ENCODE measurements around the gene GPA33.

GPA33 gene

GRCh38 chr1:167122121-167122480 lies 31.9 kb upstream of the GPA33 start:
- Histone ChIP-seq H3K9me3 (ENCODE audit: low read length) (no peaks in the 10 kb centered on the region), H3K9me2 (ENCODE audit: low read depth, low read length) (no peaks in the 10 kb centered on the region), H3K79me2 (ENCODE audit: insufficient read depth, low read length) (no peaks in the 10 kb centered on the region), H3K27ac (ENCODE audit: low read depth, low read length, poor library complexity, severe bottlenecking) (no peak overlapping the region), H3K4me1 (ENCODE audit: insufficient read depth, low read length, severe bottlenecking) (no peaks in the 10 kb centered on the region), H2AFZ (ENCODE audit: low read length) (no peak overlapping the region), H3K4me3 (ENCODE audit: low read depth, low read length, poor library complexity, severe bottlenecking) (no peak overlapping the region), H3F3A (ENCODE audit: insufficient read depth, low read length) (no peaks in the 10 kb centered on the region), H3K27me3 (ENCODE audit: insufficient read depth, low read length) (no peaks in the 10 kb centered on the region), H3K36me3 (ENCODE audit: insufficient read depth, low read length) (no peaks in the 10 kb centered on the region), H4K20me1 (ENCODE audit: insufficient read depth, low read length) (no peaks in the 10 kb centered on the region), H3K4me2 (ENCODE audit: low read length) (no peak overlapping the region), H3K9ac (ENCODE audit: low read length) (no peak overlapping the region)
- no peak for TF ChIP-seq EZH2 (IDR thresholded peaks at IDR 0.05; ENCODE audit: borderline replicate concordance, low read length)
- TF ChIP-seq CTCF (IDR thresholded peaks at IDR 0.05; ENCODE audit: low read length): no peak

- no peak overlapping the region for H3K27ac ChIP-seq (ENCODE audit: low read depth, low read length, poor library complexity, severe bottlenecking)
- no peak overlapping the region for H3K9ac ChIP-seq (ENCODE audit: low read length)
Observed at GRCh38 chr1:167121375-167122120, 31.4 kb upstream of the GPA33 start.

GRCh38 chr1:167120899-167121298 lies 30.7 kb upstream of the GPA33 start:
- Histone ChIP-seq H3K4me2 (ENCODE audit: low read length) (no peak overlapping the region), H3K9me3 (ENCODE audit: low read length) (no peaks in the 10 kb centered on the region), H3K4me1 (ENCODE audit: insufficient read depth, low read length, severe bottlenecking) (no peaks in the 10 kb centered on the region), H3K9me2 (ENCODE audit: low read depth, low read length) (no peaks in the 10 kb centered on the region), H3K27ac (ENCODE audit: low read depth, low read length, poor library complexity, severe bottlenecking) (no peak overlapping the region), H3K4me3 (ENCODE audit: low read depth, low read length, poor library complexity, severe bottlenecking) (no peak overlapping the region), H3F3A (ENCODE audit: insufficient read depth, low read length) (no peaks in the 10 kb centered on the region), H4K20me1 (ENCODE audit: insufficient read depth, low read length) (no peaks in the 10 kb centered on the region), H3K27me3 (ENCODE audit: insufficient read depth, low read length) (no peaks in the 10 kb centered on the region), H3K36me3 (ENCODE audit: insufficient read depth, low read length) (no peaks in the 10 kb centered on the region), H2AFZ (ENCODE audit: low read length) (no peak overlapping the region), H3K79me2 (ENCODE audit: insufficient read depth, low read length) (no peaks in the 10 kb centered on the region), H3K9ac (ENCODE audit: low read length) (no peak overlapping the region)
- TF ChIP-seq CTCF (IDR thresholded peaks at IDR 0.05; ENCODE audit: low read length) (no peak), EZH2 (IDR thresholded peaks at IDR 0.05; ENCODE audit: borderline replicate concordance, low read length) (no peak)

More at GRCh38 chr1:167121375-167122120, 31.4 kb upstream of the GPA33 start:
- Histone ChIP-seq H3K9me2 (ENCODE audit: low read depth, low read length) (no peaks in the 10 kb centered on the region), H4K20me1 (ENCODE audit: insufficient read depth, low read length) (no peaks in the 10 kb centered on the region), H3K36me3 (ENCODE audit: insufficient read depth, low read length) (no peaks in the 10 kb centered on the region), H2AFZ (ENCODE audit: low read length) (no peak overlapping the region), H3K79me2 (ENCODE audit: insufficient read depth, low read length) (no peaks in the 10 kb centered on the region), H3K4me3 (ENCODE audit: low read depth, low read length, poor library complexity, severe bottlenecking) (no peak overlapping the region), H3K27me3 (ENCODE audit: insufficient read depth, low read length) (no peaks in the 10 kb centered on the region), H3K9me3 (ENCODE audit: low read length) (no peaks in the 10 kb centered on the region), H3K4me1 (ENCODE audit: insufficient read depth, low read length, severe bottlenecking) (no peaks in the 10 kb centered on the region), H3K4me2 (ENCODE audit: low read length) (no peak overlapping the region), H3F3A (ENCODE audit: insufficient read depth, low read length) (no peaks in the 10 kb centered on the region)
- TF ChIP-seq EZH2 (IDR thresholded peaks at IDR 0.05; ENCODE audit: borderline replicate concordance, low read length) (no peak), CTCF (IDR thresholded peaks at IDR 0.05; ENCODE audit: low read length) (no peak)
